ENCODE measurements around the gene PHTF1.

The PHTF1 gene

DNA sequence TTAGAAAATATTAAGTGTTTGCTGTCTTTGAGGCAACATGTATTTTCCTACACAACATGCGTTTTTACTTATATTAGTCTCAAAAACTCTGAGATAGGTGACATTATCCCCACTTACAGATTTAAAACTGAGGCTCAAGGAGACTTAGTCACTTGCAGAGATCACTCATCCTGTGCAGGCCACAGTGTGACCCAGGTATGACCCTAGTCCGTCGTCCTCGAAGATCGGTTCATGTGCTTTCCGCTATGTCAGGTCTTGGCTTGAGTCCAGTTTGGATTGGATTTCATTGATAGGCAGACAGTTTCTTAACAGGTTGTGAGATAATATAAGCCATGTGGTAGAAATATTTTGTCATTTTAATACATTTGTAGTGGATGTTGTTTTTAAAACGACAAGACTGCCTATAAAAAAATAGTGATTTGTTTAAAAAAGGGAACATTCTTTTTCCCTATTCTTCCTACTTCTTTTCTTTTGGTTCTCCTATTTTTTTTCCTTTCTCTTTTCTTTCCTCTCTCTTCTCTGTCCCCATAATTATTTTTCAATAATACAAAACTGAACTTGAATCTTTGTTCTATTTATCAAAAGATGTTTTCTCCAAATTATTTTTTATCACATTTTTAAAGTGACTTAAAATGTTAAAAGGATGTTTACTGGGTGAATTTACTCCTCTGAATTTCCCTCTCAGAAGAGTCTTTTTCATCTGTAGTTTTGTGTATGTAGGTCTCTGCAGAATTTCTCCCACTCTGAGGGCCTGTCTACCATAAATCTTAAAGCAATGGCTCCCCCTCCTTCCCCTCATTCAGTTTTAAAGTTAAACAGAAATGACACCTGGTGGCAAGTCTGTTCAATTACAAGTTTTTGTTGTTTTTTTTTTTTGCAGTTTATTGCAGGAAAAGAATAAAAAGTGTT lies 81.8 kb downstream of the PHTF1 start:
- Mint-ChIP-seq H3K9me3 (no peaks in the 10 kb centered on the region), H3K27ac (no peak overlapping the region), H3K27me3 (ENCODE audit: low read depth) (no peaks in the 10 kb centered on the region), H3K4me3 (no peak overlapping the region), H3K4me1 (ENCODE audit: low read depth) (peaks cover 17% of the 10 kb centered on the region), H3K36me3 (ENCODE audit: low read depth) (no peaks in the 10 kb centered on the region)
- no peak for DNase-seq (ENCODE audit: low spot score)

DNA sequence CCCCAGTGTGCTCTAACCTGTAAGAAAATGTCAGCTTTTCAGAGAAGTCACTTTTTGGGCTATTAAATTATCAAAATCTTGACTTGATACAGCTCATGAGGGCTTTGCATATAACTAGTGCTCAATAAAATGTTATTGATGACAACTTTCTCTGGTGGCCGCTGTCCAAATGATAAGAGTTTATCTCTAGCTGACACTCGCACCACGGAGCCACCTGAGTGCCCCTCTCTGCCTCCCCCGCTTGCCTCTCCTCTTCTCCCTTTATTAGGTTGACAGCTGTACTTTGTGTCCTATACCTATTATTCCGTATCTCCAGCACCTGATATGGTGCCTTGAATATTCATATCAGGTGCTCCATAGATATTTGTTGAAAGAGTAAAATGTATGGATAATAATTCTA lies 82.8 kb downstream of the PHTF1 start:
- peaks cover 17% of the 10 kb centered on the region for H3K4me1 Mint-ChIP-seq (ENCODE audit: low read depth)
- no peaks in the 10 kb centered on the region for H3K9me3 Mint-ChIP-seq
- no peak overlapping the region for H3K4me3 Mint-ChIP-seq
- no peaks in the 10 kb centered on the region for H3K36me3 Mint-ChIP-seq (ENCODE audit: low read depth)
- DNase-seq (ENCODE audit: low spot score) = no peak
- no peaks in the 10 kb centered on the region for H3K27me3 Mint-ChIP-seq (ENCODE audit: low read depth)
- no peak overlapping the region for H3K27ac Mint-ChIP-seq

DNA sequence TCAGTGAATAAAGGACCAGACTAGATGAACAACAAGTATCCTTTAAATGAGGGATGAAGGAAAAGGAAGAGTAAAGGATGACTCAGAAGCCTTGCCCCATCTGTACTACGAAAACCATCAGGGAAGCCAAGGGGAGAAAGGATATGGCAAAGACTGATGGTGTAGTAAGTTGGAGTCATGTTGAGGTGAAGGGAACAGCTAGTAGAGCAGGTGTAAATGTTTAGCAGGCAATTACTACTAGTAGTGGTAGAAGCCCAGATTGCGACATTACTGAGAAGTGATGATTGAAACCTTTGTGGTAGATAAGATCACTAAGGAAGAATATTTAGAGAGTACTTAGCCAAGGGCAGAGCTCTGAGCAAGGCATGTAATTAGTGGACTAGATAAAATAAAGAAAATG lies 84.0 kb downstream of the PHTF1 start:
- no peaks in the 10 kb centered on the region for H3K9me3 Mint-ChIP-seq
- no peaks in the 10 kb centered on the region for H3K36me3 Mint-ChIP-seq (ENCODE audit: low read depth)
- no peak overlapping the region for H3K27ac Mint-ChIP-seq
- H3K4me1 Mint-ChIP-seq (ENCODE audit: low read depth) = peaks cover 12% of the 10 kb centered on the region
- no peaks in the 10 kb centered on the region for H3K27me3 Mint-ChIP-seq (ENCODE audit: low read depth)
- no peak overlapping the region for H3K4me3 Mint-ChIP-seq
- no peak for DNase-seq (ENCODE audit: low spot score)

- no peak overlapping the region for H3K4me3 Mint-ChIP-seq
- no peak for DNase-seq (ENCODE audit: low spot score)
Observed at GRCh38 chr1:113674591-113674990, 84.7 kb downstream of the PHTF1 start.

GRCh38 chr1:113672491-113672890 lies 86.8 kb downstream of the PHTF1 start:
- H3K4me1 Mint-ChIP-seq (ENCODE audit: low read depth) = peaks cover 12% of the 10 kb centered on the region
- H3K36me3 Mint-ChIP-seq (ENCODE audit: low read depth) = no peaks in the 10 kb centered on the region
- H3K27me3 Mint-ChIP-seq (ENCODE audit: low read depth) = no peaks in the 10 kb centered on the region

More at GRCh38 chr1:113674591-113674990, 84.7 kb downstream of the PHTF1 start:
- no peaks in the 10 kb centered on the region for H3K36me3 Mint-ChIP-seq (ENCODE audit: low read depth)
- H3K9me3 Mint-ChIP-seq = no peaks in the 10 kb centered on the region
- no peaks in the 10 kb centered on the region for H3K27me3 Mint-ChIP-seq (ENCODE audit: low read depth)
- H3K4me1 Mint-ChIP-seq (ENCODE audit: low read depth) = peaks cover 12% of the 10 kb centered on the region
- H3K27ac Mint-ChIP-seq = no peak overlapping the region

GRCh38 chr1:113670650-113671049 lies 88.6 kb downstream of the PHTF1 start:
- Mint-ChIP-seq H3K9me3 (no peaks in the 10 kb centered on the region), H3K27me3 (ENCODE audit: low read depth) (no peaks in the 10 kb centered on the region), H3K4me1 (ENCODE audit: low read depth) (peaks cover 11% of the 10 kb centered on the region), H3K36me3 (ENCODE audit: low read depth) (no peaks in the 10 kb centered on the region), H3K4me3 (no peak overlapping the region), H3K27ac (no peak overlapping the region)
- no peak for DNase-seq (ENCODE audit: low spot score)

More at GRCh38 chr1:113672491-113672890, 86.8 kb downstream of the PHTF1 start:
- no peak for DNase-seq (ENCODE audit: low spot score)
- Mint-ChIP-seq H3K4me3 (no peak overlapping the region), H3K9me3 (no peaks in the 10 kb centered on the region), H3K27ac (no peak overlapping the region)

DNA sequence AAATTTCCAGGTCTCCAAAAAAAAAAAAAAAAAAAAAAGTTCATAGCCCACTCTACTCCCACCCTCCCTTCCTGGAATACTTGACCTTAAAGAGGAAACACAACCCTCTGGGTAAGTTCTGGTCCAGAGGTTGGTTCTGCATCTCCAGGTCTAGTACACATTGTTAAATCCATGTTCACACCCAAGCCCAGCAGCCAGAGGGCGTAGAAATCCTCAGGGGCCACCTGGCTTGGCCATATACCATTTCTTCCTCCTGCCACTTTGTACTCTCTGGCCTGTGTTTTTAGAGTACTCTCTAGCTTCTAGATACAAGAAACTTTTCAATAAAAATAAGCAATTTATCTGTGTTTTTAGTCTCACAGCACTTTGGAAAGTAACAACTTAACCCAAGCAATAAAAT lies 89.3 kb downstream of the PHTF1 start:
- Mint-ChIP-seq H3K9me3 (no peaks in the 10 kb centered on the region), H3K4me3 (no peak overlapping the region), H3K4me1 (ENCODE audit: low read depth) (peaks cover 5% of the 10 kb centered on the region), H3K27me3 (ENCODE audit: low read depth) (no peaks in the 10 kb centered on the region), H3K27ac (no peak overlapping the region), H3K36me3 (ENCODE audit: low read depth) (no peaks in the 10 kb centered on the region)
- no peak for DNase-seq (ENCODE audit: low spot score)

DNA sequence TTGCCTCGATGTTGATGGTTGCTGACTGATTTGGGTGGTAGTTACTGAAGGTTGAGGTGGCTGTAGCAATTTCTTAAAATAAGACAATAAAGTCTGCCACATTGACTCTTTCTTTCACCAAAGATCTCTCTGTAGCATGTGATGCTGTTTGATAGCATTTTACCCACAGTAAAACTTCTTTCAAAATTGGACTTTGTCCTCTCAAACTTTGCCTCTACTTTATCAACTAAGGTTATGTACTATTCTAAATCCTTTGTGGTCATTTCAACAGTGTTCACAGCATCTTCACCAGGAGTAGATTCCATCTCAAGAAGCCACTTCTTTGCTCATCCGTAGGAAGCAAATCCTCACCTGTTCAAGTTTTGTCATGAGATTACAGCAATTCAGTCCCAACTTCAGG lies 93.2 kb downstream of the PHTF1 start:
- no peaks in the 10 kb centered on the region for H3K36me3 Mint-ChIP-seq (ENCODE audit: low read depth)
- no peaks in the 10 kb centered on the region for H3K4me1 Mint-ChIP-seq (ENCODE audit: low read depth)
- H3K27ac Mint-ChIP-seq = no peak overlapping the region
- H3K4me3 Mint-ChIP-seq = no peak overlapping the region
- no peak for DNase-seq (ENCODE audit: low spot score)
- H3K9me3 Mint-ChIP-seq = no peaks in the 10 kb centered on the region
- H3K27me3 Mint-ChIP-seq (ENCODE audit: low read depth) = no peaks in the 10 kb centered on the region

DNA sequence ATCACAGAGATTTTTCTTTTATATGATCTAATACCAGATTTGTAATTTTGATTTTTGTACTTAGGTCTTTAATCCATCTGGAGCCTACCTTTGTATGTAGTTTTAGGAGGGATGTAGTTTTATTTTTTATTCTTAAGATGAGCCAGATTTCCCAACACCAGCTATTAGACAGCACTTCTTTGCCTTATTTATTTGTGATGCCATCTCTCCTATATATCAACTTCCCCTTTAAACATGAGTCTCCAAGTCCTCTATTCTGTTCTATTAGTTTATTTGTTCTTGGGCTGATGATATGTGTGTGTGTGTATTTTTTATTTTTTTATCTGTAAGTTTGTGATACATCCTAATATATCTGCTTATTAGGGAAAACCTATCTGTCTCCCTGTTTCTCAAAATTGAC lies 94.2 kb downstream of the PHTF1 start:
- Mint-ChIP-seq H3K4me1 (ENCODE audit: low read depth) (no peaks in the 10 kb centered on the region), H3K27ac (no peak overlapping the region)

GRCh38 chr1:113663165-113663951 lies 95.9 kb downstream of the PHTF1 start:
- H3K36me3 Mint-ChIP-seq (ENCODE audit: low read depth) = no peaks in the 10 kb centered on the region
- DNase-seq (ENCODE audit: low spot score) = no peak
- H3K27ac Mint-ChIP-seq = no peak overlapping the region
- no peaks in the 10 kb centered on the region for H3K9me3 Mint-ChIP-seq
- no peak overlapping the region for H3K4me3 Mint-ChIP-seq
- H3K4me1 Mint-ChIP-seq (ENCODE audit: low read depth) = no peaks in the 10 kb centered on the region
- no peaks in the 10 kb centered on the region for H3K27me3 Mint-ChIP-seq (ENCODE audit: low read depth)

More for the DNA sequence above, 94.2 kb downstream of the PHTF1 start:
- Mint-ChIP-seq H3K4me3 (no peak overlapping the region), H3K36me3 (ENCODE audit: low read depth) (no peaks in the 10 kb centered on the region), H3K27me3 (ENCODE audit: low read depth) (no peaks in the 10 kb centered on the region), H3K9me3 (no peaks in the 10 kb centered on the region)
- no peak for DNase-seq (ENCODE audit: low spot score)

DNA sequence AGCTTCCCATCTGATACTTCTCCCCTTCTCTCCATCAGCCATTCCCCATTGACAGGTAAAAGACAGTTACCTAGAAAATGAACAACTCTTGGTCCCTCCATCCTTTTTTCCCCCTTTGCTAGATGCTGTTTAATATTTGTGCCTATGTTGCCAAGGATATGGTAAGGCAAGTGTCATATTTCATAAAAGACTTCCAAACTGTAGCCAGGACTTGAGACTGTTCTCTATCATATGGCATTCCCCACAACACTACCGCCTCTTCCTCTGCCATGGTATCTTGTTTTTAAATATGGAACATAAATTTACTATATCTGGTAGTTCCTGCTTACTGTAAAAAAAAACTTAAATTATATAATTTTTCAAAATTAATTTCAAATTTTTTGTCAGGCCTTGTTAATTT lies 97.2 kb downstream of the PHTF1 start:
- Mint-ChIP-seq H3K4me3 (no peak overlapping the region), H3K36me3 (ENCODE audit: low read depth) (no peaks in the 10 kb centered on the region), H3K9me3 (no peaks in the 10 kb centered on the region), H3K27me3 (ENCODE audit: low read depth) (no peaks in the 10 kb centered on the region), H3K4me1 (ENCODE audit: low read depth) (no peaks in the 10 kb centered on the region), H3K27ac (no peak overlapping the region)
- DNase-seq (ENCODE audit: low spot score) = no peak

DNA sequence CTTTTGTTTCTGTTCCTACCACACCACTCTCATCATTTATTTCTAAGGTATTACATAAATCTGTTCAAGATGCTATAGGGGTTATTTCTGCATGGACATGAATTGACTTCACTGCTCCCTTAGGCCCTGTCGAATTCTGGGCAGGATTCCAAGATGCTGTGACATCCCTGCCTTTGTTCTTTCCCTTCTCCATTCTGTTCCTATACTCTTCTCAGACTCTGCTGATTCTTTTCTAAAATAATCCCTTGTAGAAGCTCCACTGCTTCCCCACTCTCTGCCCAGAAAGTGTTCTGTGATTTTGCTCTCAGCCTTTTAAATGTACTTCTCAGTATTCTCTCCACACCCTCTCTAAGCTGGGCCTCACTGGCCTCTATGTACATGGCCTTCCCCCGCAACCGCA lies 99.2 kb downstream of the PHTF1 start:
- Mint-ChIP-seq H3K36me3 (ENCODE audit: low read depth) (no peaks in the 10 kb centered on the region), H3K4me3 (no peak overlapping the region), H3K4me1 (ENCODE audit: low read depth) (no peaks in the 10 kb centered on the region), H3K27me3 (ENCODE audit: low read depth) (no peaks in the 10 kb centered on the region), H3K27ac (no peak overlapping the region), H3K9me3 (no peaks in the 10 kb centered on the region)
- DNase-seq (ENCODE audit: low spot score) = no peak

DNA sequence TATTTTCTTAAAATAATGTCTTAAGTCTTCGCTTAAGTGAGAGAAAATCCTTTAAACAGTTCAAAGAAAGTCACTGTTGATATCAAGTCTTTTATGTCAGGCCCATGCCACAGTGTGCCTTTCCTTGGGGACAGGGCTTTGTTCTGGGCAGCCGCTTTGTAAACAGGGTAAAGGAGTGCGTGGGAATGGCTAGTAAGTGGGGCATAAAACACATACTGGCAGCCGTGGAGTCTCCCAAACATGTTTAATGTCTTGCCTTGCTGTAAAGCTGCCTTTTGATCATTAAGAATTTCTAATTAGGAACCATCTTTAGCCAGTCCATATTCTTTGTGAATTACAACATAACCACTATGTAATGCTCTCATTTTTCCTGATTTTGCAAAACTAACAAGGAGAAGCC lies 99.7 kb downstream of the PHTF1 start:
- H3K4me1 Mint-ChIP-seq (ENCODE audit: low read depth) = no peaks in the 10 kb centered on the region
- DNase-seq (ENCODE audit: low spot score) = no peak
- no peaks in the 10 kb centered on the region for H3K27me3 Mint-ChIP-seq (ENCODE audit: low read depth)
- no peaks in the 10 kb centered on the region for H3K36me3 Mint-ChIP-seq (ENCODE audit: low read depth)
- no peak overlapping the region for H3K27ac Mint-ChIP-seq
- no peaks in the 10 kb centered on the region for H3K9me3 Mint-ChIP-seq
- H3K4me3 Mint-ChIP-seq = no peak overlapping the region

GRCh38 chr1:113659035-113659434 lies 100.3 kb downstream of the PHTF1 start:
- H3K4me3 Mint-ChIP-seq = no peak overlapping the region
- no peak for DNase-seq (ENCODE audit: low spot score)
- no peaks in the 10 kb centered on the region for H3K36me3 Mint-ChIP-seq (ENCODE audit: low read depth)
- no peaks in the 10 kb centered on the region for H3K4me1 Mint-ChIP-seq (ENCODE audit: low read depth)
- no peak overlapping the region for H3K27ac Mint-ChIP-seq
- no peaks in the 10 kb centered on the region for H3K27me3 Mint-ChIP-seq (ENCODE audit: low read depth)
- no peaks in the 10 kb centered on the region for H3K9me3 Mint-ChIP-seq
